Retinal pigment epithelial cell (primary cell): Measurements from ENCODE around the gene TEX51.

Experiments
- DNase-seq: peaks from one replicate; pipeline ENCODE4 v3.0.0-alpha.2; 2010; ENCODE audit warnings: low read depth
- H3K4me3 ChIP-seq: 2 replicates; pipeline ENCODE4 v1.5.1; 2011; ENCODE audit warnings: mild to moderate bottlenecking, low read length, control low read depth, moderate library complexity
- TF ChIP-seq, protein P1 (sequence below): conservative IDR thresholded peaks from 2 replicates; pipeline ENCODE4 v1.5.1; 2011; ENCODE audit warnings: low read depth, low read length, control low read depth, inconsistent platforms

The TEX51 gene

DNA sequence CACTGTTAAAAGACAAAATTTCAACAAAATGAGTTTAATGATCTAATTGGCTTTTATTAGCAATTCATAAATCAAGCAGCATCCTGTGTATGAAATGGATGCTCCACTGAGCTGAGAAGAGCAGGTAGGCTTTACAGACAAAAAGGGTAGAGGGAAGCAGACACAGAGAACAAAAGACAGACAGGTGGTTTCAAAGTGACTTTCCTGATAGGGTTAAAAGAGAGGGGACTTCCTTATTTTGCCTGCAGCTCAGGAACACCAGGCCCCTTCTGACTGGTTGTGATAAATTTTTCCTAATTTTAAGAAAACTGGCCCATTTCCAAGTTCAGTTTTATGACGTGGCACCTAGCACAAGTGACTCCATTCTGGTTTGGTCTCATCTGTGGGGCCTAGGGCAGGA, 11.9 kb downstream of the TEX51 start:
- TF ChIP-seq, protein P1, sequence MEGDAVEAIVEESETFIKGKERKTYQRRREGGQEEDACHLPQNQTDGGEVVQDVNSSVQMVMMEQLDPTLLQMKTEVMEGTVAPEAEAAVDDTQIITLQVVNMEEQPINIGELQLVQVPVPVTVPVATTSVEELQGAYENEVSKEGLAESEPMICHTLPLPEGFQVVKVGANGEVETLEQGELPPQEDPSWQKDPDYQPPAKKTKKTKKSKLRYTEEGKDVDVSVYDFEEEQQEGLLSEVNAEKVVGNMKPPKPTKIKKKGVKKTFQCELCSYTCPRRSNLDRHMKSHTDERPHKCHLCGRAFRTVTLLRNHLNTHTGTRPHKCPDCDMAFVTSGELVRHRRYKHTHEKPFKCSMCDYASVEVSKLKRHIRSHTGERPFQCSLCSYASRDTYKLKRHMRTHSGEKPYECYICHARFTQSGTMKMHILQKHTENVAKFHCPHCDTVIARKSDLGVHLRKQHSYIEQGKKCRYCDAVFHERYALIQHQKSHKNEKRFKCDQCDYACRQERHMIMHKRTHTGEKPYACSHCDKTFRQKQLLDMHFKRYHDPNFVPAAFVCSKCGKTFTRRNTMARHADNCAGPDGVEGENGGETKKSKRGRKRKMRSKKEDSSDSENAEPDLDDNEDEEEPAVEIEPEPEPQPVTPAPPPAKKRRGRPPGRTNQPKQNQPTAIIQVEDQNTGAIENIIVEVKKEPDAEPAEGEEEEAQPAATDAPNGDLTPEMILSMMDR = no peak
- no peak for DNase-seq
- no peak overlapping the region for H3K4me3 ChIP-seq

DNA sequence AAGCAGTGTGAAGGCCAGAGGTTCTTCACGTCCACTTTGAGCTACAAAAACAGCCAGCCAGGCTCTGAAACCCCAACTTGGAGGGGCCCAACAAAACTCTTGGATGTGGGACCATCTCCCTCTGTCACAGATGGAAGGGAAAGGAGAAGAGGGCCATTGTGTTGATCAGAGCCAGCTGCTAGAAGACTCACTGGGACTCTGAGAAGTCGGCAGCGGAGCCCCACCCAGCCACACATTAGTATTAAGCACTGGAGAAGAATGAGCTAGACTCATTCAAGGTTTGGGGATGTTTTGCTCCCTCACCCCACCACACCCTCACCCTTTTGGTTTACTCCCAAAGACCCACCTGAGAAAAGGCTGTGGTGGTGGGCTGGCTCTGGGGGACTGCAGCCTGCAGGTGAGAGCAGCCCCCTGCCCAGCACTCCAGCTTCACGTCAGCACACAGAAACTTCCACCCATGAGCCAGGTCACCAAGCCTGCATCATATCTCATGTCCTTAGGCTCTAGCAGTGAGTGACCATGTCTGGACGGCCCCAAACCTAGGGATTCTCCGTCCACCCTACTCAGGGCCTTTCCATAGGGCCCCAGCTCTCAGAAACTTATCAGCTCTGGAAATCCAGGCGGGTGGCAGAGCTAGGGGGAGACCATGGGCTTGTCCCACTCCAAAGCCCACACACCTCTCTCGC, 12.6 kb downstream of the TEX51 start:
- DNase-seq = no peak
- no peak overlapping the region for H3K4me3 ChIP-seq
- TF ChIP-seq, protein P1 = no peak

DNA sequence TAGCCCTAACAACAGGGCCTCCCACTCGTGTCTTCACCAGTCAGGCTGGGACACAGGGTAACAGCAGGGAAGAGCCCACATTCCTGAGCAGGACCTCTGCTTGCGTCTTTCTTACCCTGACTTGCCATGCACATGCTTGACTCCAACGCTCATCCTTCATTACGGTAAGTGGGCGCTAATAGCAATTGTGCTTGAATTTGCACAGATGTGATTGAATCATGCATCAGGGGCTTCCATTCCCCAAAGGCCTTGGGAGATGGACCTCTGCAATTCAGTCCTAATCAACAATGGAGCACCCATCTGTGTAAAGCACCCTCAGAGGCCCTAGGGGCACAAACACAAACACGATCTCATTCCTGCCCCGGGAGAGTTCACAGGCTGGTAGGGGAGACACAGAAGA, 13.5 kb downstream of the TEX51 start:
- H3K4me3 ChIP-seq = no peak overlapping the region
- TF ChIP-seq, protein P1 = no peak
- DNase-seq = no peak

DNA sequence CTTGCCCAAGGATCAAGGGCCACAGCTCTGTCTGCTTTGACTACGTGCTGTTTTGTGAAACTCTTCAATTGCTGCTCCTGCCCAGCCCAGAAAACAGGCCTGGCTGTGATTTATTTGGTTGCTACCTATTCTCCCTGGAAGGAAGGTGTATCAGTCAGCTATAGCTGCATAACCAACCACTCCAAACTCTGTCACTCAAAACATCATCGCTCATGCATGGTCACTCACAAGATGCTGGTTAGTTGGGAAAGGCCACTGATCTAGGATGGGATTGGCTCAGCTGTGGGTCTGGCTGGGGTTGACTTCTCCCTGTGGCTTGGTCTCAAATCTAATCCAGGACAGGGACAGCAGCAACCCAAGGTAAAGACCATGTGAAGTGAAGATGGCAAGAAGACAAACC, 14.6 kb downstream of the TEX51 start:
- TF ChIP-seq, protein P1 = no peak
- H3K4me3 ChIP-seq = no peak overlapping the region
- DNase-seq = no peak

DNA sequence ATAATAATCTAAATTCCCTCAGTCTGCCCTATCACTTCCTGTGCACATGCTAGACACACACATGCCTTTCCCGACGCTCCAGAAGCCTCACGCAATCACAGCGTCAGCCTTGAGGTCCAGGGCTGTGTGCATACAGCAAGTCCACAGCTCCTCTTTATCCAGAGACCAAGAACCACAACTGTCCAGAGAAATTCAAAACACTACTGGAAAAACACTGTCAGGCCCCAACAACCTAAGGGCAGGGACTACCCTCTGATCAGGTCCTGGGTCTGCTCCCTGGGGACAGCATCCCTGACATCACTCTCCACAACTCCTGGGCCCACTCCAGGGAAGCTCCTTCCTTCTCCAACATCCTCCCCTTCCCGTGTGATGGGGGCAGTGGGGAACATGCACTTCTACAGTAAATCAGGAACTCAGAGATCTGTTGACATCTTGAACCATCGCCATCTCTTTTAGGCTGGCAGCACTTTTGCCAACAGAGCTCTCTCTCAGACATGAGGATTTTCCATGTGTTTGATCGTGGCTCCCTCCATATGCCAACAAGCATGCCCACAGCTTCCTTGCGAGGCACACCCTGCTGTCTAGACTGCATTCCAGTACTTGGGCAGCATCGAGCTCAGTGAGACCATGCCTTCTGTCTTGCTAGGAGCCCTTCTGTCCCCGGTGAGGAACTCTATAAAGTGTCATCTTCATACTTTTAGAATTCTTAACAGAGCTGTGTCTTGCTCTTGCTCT, 15.4 kb downstream of the TEX51 start:
- no peak overlapping the region for H3K4me3 ChIP-seq
- TF ChIP-seq, protein P1 = no peak

DNA sequence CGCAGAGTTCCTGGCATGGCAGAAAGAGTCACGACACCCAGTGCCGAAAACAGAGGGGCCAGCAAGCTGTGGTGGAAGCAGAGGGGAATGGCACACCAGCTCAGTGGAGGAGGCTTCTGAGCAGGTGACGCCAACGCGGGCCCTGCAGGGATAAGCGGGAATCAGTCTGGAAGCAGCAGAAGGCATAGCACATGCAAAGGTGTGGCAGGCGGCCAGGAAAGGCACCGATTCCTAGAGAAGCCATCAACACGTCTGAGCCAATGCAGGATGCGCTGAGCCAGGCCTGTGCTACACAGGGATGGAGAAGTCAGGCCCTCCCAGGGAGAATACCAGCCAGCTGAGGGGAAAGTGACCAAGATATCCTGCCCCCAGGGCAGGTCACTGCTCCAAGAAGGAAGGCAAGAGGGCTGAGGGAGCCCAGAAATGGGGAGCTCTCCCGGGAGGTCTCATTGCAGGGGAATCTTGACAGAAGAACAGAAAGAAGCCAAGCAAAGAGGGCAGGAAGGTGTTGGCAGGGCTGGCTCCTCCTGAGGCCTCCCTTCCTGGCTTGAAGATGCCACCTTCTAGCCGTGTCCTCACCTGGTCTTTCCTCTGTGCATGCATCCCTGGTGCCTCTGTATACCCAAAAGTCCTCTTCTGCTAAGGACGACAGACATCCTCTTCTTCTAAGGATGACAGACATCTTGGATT, 16.3 kb downstream of the TEX51 start:
- TF ChIP-seq, protein P1 = no peak
- DNase-seq = no peak
- no peak overlapping the region for H3K4me3 ChIP-seq

More for the DNA sequence above, 15.4 kb downstream of the TEX51 start:
- no peak for DNase-seq
